ENCODE measurements around the gene RALGPS1. TPM values are rescaled to one million over a fixed set of nuclear protein-coding genes. Genes with fewer than 3 reads are reported as not detected.

Gene RALGPS1
- total and polyA plus RNA-seq, 2 of the 13 experiments (the other 11 are each of a cell fraction or from before 2014, with no cell fraction given), result 3.7 to 6.5 TPM

- TF ChIP-seq, protein P1, sequence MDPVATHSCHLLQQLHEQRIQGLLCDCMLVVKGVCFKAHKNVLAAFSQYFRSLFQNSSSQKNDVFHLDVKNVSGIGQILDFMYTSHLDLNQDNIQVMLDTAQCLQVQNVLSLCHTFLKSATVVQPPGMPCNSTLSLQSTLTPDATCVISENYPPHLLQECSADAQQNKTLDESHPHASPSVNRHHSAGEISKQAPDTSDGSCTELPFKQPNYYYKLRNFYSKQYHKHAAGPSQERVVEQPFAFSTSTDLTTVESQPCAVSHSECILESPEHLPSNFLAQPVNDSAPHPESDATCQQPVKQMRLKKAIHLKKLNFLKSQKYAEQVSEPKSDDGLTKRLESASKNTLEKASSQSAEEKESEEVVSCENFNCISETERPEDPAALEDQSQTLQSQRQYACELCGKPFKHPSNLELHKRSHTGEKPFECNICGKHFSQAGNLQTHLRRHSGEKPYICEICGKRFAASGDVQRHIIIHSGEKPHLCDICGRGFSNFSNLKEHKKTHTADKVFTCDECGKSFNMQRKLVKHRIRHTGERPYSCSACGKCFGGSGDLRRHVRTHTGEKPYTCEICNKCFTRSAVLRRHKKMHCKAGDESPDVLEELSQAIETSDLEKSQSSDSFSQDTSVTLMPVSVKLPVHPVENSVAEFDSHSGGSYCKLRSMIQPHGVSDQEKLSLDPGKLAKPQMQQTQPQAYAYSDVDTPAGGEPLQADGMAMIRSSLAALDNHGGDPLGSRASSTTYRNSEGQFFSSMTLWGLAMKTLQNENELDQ (CRISPR knock-in tag; IDR thresholded peaks at IDR 0.05; ENCODE audit: borderline replicate concordance), result no peak
- no peak for TF ChIP-seq HDAC1 (CRISPR knock-in tag; IDR thresholded peaks at IDR 0.05)
- TF ChIP-seq GATAD1 (CRISPR knock-in tag; IDR thresholded peaks at IDR 0.05), result no peak
- no peak for TF ChIP-seq ZEB1 (IDR thresholded peaks at IDR 0.05; ENCODE audit: insufficient replicate concordance, low read depth)
- TF ChIP-seq TAF15 (IDR thresholded peaks at IDR 0.05; ENCODE audit: low read depth, low read length, poor library complexity, severe bottlenecking), result no peak
- TF ChIP-seq NFYB (CRISPR knock-in tag; IDR thresholded peaks at IDR 0.05), result no peak
- no peak for TF ChIP-seq ZNF737 (CRISPR knock-in tag; IDR thresholded peaks at IDR 0.05; ENCODE audit: borderline replicate concordance)
- no peak for TF ChIP-seq ZNF788 (CRISPR knock-in tag; IDR thresholded peaks at IDR 0.05; ENCODE audit: borderline replicate concordance)
- TF ChIP-seq KDM1A (CRISPR knock-in tag; IDR thresholded peaks at IDR 0.05), result no peak
- no peak for TF ChIP-seq AGO1 (IDR thresholded peaks at IDR 0.05; ENCODE audit: low read depth, low read length, poor library complexity, severe bottlenecking)
- no peak for TF ChIP-seq PLRG1 (conservative IDR thresholded peaks at IDR 0.05)
- TF ChIP-seq SRSF9 (IDR thresholded peaks at IDR 0.05; ENCODE audit: borderline replicate concordance, insufficient read depth, low read depth, low read length, poor library complexity, severe bottlenecking), result no peak
These were observed 239.4 kb downstream of the RALGPS1 start (continued) for GRCh38 chr9:127154003-127154389.

All from HepG2 (cell line).